ENCODE measurements around the gene TSPAN32. TPM values are rescaled to one million over a fixed set of nuclear protein-coding genes. Genes with fewer than 3 reads are reported as not detected.

The TSPAN32 gene
- total and polyA plus RNA-seq, 4 experiments from 2014 or later: 14.6 to 52.7 (median 45.9) TPM

DNA sequence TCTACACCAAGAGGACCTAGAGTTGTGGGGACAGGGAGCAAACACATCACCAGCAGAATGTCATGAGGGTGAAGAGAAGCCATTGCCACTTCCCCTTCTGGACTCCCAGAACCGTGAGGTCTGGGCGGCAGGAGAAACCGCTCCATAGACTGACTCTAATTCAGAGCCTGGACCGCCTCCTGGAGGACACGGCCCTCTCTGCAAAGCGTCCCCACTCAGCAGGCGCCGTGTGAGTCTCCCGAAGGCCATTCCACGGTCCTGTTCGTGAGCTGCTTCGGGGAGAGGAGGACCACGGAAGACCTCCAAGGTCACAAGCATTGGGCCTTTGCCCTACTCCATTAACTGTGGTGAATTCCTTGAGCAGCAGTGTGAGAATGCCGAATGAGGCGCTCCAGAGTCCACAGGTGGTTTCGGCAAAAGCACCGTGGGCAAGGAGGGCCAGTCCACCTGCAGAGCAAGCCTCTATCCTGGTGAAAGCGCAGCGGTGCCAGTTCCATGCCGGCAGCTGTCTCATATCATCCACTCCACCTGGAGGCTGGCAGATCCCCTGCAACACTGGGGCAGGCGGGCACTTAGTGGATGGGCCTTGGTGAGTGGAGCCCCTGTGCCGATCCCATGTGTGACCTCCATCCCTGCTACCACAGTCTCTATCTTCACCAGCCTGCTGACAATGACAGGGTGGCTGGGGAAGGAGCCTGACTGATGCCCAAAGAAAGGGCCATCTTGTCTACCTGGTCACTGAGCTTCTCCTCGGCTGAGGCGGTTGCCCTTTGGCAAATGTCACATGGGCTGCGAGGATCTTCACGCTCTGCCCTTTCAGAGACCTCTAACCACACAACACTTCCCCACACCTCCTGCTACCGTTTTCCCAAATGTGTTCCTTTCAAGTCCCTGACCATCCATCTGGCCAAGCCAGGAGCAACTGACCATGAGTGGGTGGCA is 7.6 kb upstream of the TSPAN32 start:
- intact Hi-C loops (cut with micrococcal nuclease): no loop called here
- H3K4me3 ChIP-seq (ENCODE audit: low read length in 2 of 2): no peak overlapping the region
- no peaks in the 10 kb centered on the region for H3K36me3 ChIP-seq (ENCODE audit: insufficient read depth, low read length)
- Mint-ChIP-seq H3K27me3 (peaks cover 2 to 6% of the 10 kb centered on the region in 2 donors), H3K27ac (peak overlapping the region in 4 of 7 donors; percentile 5 to 92 (median 32)), H3K9me3 (no peaks in the 10 kb centered on the region), H3K4me1 (peaks cover 2 to 34% (median 12%) of the 10 kb centered on the region in 4 donors), H3K36me3 (peaks cover 3 to 14% of the 10 kb centered on the region in 2 donors), H3K4me3 (no peak overlapping the region)
- DNase-seq: no peak
- no peaks in the 10 kb centered on the region for H3K9me3 ChIP-seq (ENCODE audit: control insufficient read depth in 1 of 2, low read length in 2 of 2)
- ChIA-PET CTCF (ENCODE audit: partially characterized antibody) (interaction anchor here (1.1 to 4.3 kb wide), 2 partner anchors 11 to 100 kb away, joined by 4 to 19 read pairs; no protein-coding TSS in a partner anchor), POLR2A (ENCODE audit: partially characterized antibody) (interaction anchor here (0.7 to 1.2 kb wide), 3 partner anchors 11 to 22 kb away, joined by 3 to 4 read pairs (median 3); no protein-coding TSS in a partner anchor)
- no peaks in the 10 kb centered on the region for H3K27me3 ChIP-seq (ENCODE audit: insufficient read depth, low read length)
- H3K4me1 ChIP-seq (ENCODE audit: insufficient read depth, low read length): peaks cover 16% of the 10 kb centered on the region
- H3K27ac ChIP-seq (ENCODE audit: low read depth, low read length): no peak overlapping the region

DNA sequence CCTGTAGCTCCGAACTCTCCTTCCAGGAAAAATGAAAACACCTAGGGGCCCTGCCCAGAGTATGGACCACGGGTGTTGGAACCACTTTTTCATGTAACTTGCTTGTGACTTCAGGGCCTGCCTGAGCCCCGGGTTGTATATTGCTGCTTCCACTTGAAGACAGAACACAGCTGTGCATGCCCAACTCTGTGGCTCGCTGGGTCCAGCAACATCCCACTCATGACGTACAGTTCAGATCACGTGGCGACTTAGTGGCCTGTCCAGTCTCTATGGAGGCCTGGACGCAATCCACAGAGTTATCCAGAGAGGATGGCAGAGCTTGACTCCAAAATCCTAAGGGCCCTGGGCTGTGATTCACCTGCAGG is 6.9 kb upstream of the TSPAN32 start:
- peak overlapping the region in 3 of 7 donors; percentile 5 to 92 (median 5) for H3K27ac Mint-ChIP-seq
- H3K4me3 ChIP-seq (ENCODE audit: low read length in 2 of 2): no peak overlapping the region
- intact Hi-C loops (cut with micrococcal nuclease): no loop called here
- no peak for DNase-seq
- no peaks in the 10 kb centered on the region for H3K36me3 ChIP-seq (ENCODE audit: insufficient read depth, low read length)
- no peaks in the 10 kb centered on the region for H3K27me3 ChIP-seq (ENCODE audit: insufficient read depth, low read length)
- H3K36me3 Mint-ChIP-seq: peaks cover 3 to 16% of the 10 kb centered on the region in 2 donors
- ChIA-PET CTCF (ENCODE audit: partially characterized antibody) (interaction anchor here (1.1 to 4.3 kb wide), 2 partner anchors 11 to 100 kb away, joined by 4 to 19 read pairs; no protein-coding TSS in a partner anchor), POLR2A (ENCODE audit: partially characterized antibody) (interaction anchor here (0.7 to 1.2 kb wide), 3 partner anchors 11 to 21 kb away, joined by 3 to 4 read pairs (median 3); no protein-coding TSS in a partner anchor)
- H3K27me3 Mint-ChIP-seq: peaks cover 2% of the 10 kb centered on the region in 2 donors
- H3K4me3 Mint-ChIP-seq: no peak overlapping the region
- H3K4me1 ChIP-seq (ENCODE audit: insufficient read depth, low read length): peaks cover 22% of the 10 kb centered on the region
- no peaks in the 10 kb centered on the region for H3K9me3 Mint-ChIP-seq
- H3K4me1 Mint-ChIP-seq: peaks cover 7 to 40% (median 17%) of the 10 kb centered on the region in 4 donors
- H3K9me3 ChIP-seq (ENCODE audit: control insufficient read depth in 1 of 2, low read length in 2 of 2): no peaks in the 10 kb centered on the region
- H3K27ac ChIP-seq (ENCODE audit: low read depth, low read length): no peak overlapping the region

DNA sequence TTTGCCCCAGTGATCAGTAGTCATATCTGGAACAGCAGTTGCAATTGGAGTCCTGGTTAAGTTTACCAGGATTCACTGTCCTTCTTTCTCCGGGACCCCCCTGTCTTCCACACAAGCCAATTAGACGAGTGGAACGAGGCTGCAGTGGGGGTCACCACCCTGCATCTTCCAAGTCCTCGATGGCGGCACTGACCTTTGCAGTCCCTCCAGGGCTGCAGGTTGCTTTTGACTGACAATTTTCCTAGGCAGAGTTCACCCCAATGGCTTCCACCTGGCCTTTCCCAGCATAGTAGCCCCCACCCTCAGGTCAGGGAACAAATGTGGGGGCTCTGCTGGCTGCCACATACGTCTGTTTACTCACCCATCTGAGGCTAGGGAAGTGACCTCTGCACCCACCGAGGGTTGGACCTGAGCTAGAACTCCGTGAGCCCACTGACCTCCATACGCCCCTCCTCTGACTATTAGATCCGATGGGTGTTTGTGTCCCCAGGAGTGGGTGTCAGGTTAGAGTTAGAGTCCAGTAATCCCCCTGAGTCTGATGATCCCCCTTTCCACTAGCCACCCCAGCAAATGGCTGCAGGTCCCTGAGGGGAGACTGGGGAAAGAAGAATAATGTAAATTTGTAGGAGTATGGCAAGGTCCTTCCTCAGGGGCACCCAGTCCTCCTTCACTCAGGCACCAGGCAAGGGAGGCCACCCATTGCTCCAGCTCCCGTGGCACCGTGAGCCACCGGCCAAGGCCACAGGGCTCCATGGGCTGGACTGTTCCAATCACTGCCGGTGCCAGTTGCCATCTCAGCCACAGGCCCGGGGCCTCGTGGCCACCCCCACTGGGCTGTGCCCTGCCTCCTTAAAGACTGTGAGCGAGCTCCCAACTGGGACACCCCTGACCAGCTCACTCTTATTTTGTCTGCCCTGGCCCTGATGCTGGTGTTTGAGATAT is 5.6 kb upstream of the TSPAN32 start:
- H3K4me3 Mint-ChIP-seq: no peak overlapping the region
- CTCF ChIA-PET (ENCODE audit: partially characterized antibody): interaction anchor here (1.5 to 4.3 kb wide), 2 partner anchors 9 to 17 kb away, joined by 3 to 19 read pairs; no protein-coding TSS in a partner anchor

DNA sequence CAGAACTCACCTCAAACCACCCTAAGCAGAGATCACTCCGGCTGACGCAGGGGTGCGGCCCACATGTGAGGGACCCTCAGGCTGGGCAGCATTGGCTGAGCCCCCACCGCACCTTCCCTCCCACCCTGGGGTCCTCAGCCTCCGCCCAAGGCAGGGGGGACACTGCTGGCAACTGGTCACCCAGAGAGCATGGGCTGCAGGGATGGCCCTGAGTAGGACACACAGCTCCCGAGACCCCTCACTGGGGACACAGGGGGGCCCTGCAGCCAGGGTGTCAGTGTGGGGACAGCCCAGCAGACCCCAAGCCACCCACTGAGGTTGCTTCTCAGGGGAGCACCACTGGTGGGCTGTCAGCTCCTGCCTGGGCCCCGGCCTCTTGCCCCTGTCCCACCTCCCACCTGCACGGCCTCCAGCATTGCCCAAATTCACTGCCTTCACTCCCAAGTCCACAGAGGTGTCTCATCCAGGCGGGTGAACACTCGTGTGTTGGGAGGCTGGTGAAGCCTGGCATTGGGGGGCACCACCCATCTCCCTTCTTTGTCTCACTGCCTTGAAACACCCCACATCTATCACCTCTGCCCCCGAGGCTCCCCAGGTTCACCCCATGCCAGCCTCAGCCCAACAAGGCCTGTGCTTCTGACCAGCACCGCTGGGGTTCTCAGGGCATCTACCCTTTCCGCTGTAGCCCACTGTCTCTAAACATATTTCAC is 4.7 kb upstream of the TSPAN32 start:
- Mint-ChIP-seq H3K4me1 (peaks cover 15 to 54% (median 26%) of the 10 kb centered on the region in 4 donors), H3K4me3 (no peak overlapping the region), H3K36me3 (peaks cover 0 to 22% of the 10 kb centered on the region in 2 donors), H3K27ac (peak overlapping the region in 5 of 7 donors; percentile 60 to 88 (median 76)), H3K9me3 (no peaks in the 10 kb centered on the region), H3K27me3 (peaks cover 2% of the 10 kb centered on the region in 2 donors)
- Histone ChIP-seq H3K4me3 (ENCODE audit: low read length in 2 of 2) (no peak overlapping the region), H3K36me3 (ENCODE audit: insufficient read depth, low read length) (no peaks in the 10 kb centered on the region), H3K27me3 (ENCODE audit: insufficient read depth, low read length) (no peaks in the 10 kb centered on the region), H3K9me3 (ENCODE audit: control insufficient read depth in 1 of 2, low read length in 2 of 2) (no peaks in the 10 kb centered on the region), H3K27ac (ENCODE audit: low read depth, low read length) (no peak overlapping the region), H3K4me1 (ENCODE audit: insufficient read depth, low read length) (peaks cover 40% of the 10 kb centered on the region)
- CTCF ChIA-PET (ENCODE audit: partially characterized antibody): interaction anchor here (1.5 to 4.3 kb wide), 2 partner anchors 8 to 18 kb away, joined by 3 to 19 read pairs; no protein-coding TSS in a partner anchor
- intact Hi-C loops (cut with micrococcal nuclease): no loop called here
- DNase-seq: no peak
- POLR2A ChIA-PET (ENCODE audit: partially characterized antibody): interaction anchor here (1.2 to 3.7 kb wide), 3 partner anchors 9 to 124 kb away, joined by 3 to 7 read pairs (median 5); partner anchors contain the start of gene TSSC4

More for the DNA sequence above, 5.6 kb upstream of the TSPAN32 start:
- POLR2A ChIA-PET (ENCODE audit: partially characterized antibody): interaction anchor here (1.1 to 1.8 kb wide), 2 partner anchors 10 to 607 kb away, joined by 3 to 5 read pairs; no protein-coding TSS in a partner anchor
- no peaks in the 10 kb centered on the region for H3K9me3 Mint-ChIP-seq
- Histone ChIP-seq H3K4me1 (ENCODE audit: insufficient read depth, low read length) (peaks cover 32% of the 10 kb centered on the region), H3K27me3 (ENCODE audit: insufficient read depth, low read length) (no peaks in the 10 kb centered on the region), H3K9me3 (ENCODE audit: control insufficient read depth in 1 of 2, low read length in 2 of 2) (no peaks in the 10 kb centered on the region), H3K4me3 (ENCODE audit: low read length in 2 of 2) (no peak overlapping the region), H3K27ac (ENCODE audit: low read depth, low read length) (no peak overlapping the region), H3K36me3 (ENCODE audit: insufficient read depth, low read length) (no peaks in the 10 kb centered on the region)
- H3K27me3 Mint-ChIP-seq: peaks cover 2% of the 10 kb centered on the region in 2 donors
- peaks cover 0 to 16% of the 10 kb centered on the region in 2 donors for H3K36me3 Mint-ChIP-seq
- no peak for DNase-seq
- H3K4me1 Mint-ChIP-seq: peaks cover 11 to 46% (median 20%) of the 10 kb centered on the region in 4 donors
- intact Hi-C loops (cut with micrococcal nuclease): no loop called here
- H3K27ac Mint-ChIP-seq: peak overlapping the region in 2 of 7 donors; percentile 16 to 46

DNA sequence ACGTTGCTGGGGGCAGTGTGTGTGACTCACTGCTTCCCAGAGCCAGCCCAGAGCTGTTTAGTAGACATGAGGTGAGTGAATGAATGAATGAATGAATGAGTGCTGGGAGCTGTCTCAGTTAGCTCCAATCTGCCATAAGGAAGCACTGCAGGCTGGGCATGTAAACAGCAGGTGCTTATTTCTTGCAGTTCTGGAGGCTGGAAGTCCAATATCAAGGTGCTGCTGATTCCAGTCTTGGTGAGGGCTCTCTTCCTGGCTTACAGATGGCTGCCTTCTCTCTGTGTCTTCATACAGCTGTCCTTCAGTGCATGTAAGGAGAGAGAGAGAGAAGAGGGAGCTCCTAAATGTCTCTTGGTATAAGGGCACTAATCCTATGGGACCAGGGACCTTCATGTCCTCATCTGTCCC is 4.2 kb upstream of the TSPAN32 start:
- ChIA-PET POLR2A (ENCODE audit: partially characterized antibody) (interaction anchor here (1.2 to 3.7 kb wide), 3 partner anchors 8 to 123 kb away, joined by 3 to 7 read pairs (median 5); partner anchors contain the start of gene TSSC4), CTCF (ENCODE audit: partially characterized antibody) (interaction anchor here (1.0 to 4.3 kb wide), 3 partner anchors 8 to 104 kb away, joined by 3 to 19 read pairs (median 3); no protein-coding TSS in a partner anchor)
- no peak for DNase-seq
- peak overlapping the region in 6 of 7 donors; percentile 62 to 88 (median 85) for H3K27ac Mint-ChIP-seq
- H3K4me3 Mint-ChIP-seq: peak overlapping the region in 1 of 8 donors; percentile 16
- no peak overlapping the region for H3K27ac ChIP-seq (ENCODE audit: low read depth, low read length)
- peaks cover 46% of the 10 kb centered on the region for H3K4me1 ChIP-seq (ENCODE audit: insufficient read depth, low read length)
- H3K9me3 Mint-ChIP-seq: no peaks in the 10 kb centered on the region
- no peaks in the 10 kb centered on the region for H3K36me3 ChIP-seq (ENCODE audit: insufficient read depth, low read length)
- no peaks in the 10 kb centered on the region for H3K27me3 ChIP-seq (ENCODE audit: insufficient read depth, low read length)
- no peaks in the 10 kb centered on the region for H3K9me3 ChIP-seq (ENCODE audit: control insufficient read depth in 1 of 2, low read length in 2 of 2)
- H3K4me3 ChIP-seq (ENCODE audit: low read length in 2 of 2): no peak overlapping the region
- peaks cover 17 to 60% (median 28%) of the 10 kb centered on the region in 4 donors for H3K4me1 Mint-ChIP-seq
- intact Hi-C loops (cut with micrococcal nuclease): no loop called here
- peaks cover under 1% of the 10 kb centered on the region in 2 donors for H3K27me3 Mint-ChIP-seq
- peaks cover 0 to 25% of the 10 kb centered on the region in 2 donors for H3K36me3 Mint-ChIP-seq
